ENCODE data around the gene PLAC8. TPM values are rescaled to one million over a fixed set of nuclear protein-coding genes. Genes with fewer than 3 reads are reported as not detected.
A peak's percentile ranks its signal among the peaks of the same experiment; 100 is the strongest.
"Not testable (repeated sequence)": the region's sequence is repeated elsewhere in the genome, so short reads cannot be mapped to it uniquely, and the experiment has no call there.

PLAC8 gene
- total and polyA plus RNA-seq, 2 of the 4 experiments (the other 2 are of a cell fraction) = not detected

DNA sequence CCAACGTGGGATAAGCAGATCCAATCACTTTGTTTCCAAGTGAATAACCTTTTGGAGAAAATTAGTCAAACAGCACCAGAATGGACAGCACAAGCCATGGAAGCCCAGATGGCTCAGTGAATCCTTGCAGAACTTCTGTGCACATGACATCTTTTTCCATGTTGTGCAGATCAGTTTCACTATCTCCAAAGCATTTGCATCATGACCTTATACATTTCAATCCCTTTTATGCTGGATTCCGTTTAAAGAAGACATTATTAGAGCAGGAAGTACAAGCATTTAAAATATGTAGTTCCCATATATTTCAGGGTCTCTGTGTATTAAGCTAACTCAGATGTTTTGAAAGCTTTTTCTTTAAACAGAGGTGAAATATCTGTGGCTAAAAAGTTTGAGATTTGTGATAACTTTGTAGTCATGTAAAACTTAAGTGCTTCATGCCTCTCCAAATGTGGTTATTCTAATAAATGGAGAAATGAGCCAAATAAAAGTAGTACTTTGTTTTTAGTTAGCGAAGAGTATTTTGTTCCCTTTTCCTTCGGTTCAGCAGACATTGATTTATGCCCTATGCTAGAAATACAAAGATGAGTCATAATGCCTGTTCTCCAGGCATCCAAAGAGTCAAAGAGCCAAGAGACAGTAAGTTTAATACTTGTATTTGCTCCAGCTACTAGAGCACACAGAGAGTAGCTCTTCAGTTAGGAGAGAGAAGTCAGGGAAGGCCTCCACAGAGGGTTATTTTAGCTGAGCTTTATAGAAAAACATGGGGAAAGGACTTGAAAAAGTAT lies 39.0 kb downstream of the PLAC8 start:
- DNase-seq (peak; percentile 78), ATAC-seq (ENCODE audit: low read depth) (peak; percentile 82)
- no peak overlapping the region for H3K18ac ChIP-seq (ENCODE audit: low read depth, low read length)
- H4K5ac ChIP-seq (ENCODE audit: low read depth, low read length) = no peak overlapping the region
- no peak overlapping the region for H3K4me3 ChIP-seq (ENCODE audit: insufficient read depth, low read depth, low read length)
- no peak overlapping the region for H2AK5ac ChIP-seq (ENCODE audit: low read depth, low read length)
- H3K4me2 ChIP-seq (ENCODE audit: low read depth, low read length) = no peak overlapping the region
- no peak overlapping the region for H2BK120ac ChIP-seq (ENCODE audit: low read depth, low read length)
- CTCF ChIA-PET = interaction anchor here (0.6 to 1.7 kb wide), 6 partner anchors 185 to 1749 kb away, joined by 3 to 6 read pairs (median 3); no protein-coding TSS in a partner anchor
- peak overlapping the region; percentile 33; the same call in 1 of the 2 replicates for H3K14ac ChIP-seq (replicated peaks; ENCODE audit: low read depth, low read length)
- peaks cover 7% of the 10 kb centered on the region; the same call in 1 of the 2 replicates for H3K9me1 ChIP-seq (ENCODE audit: insufficient read depth, low read length)
- peak overlapping the region; percentile 23; the same call in 1 of the 2 replicates for H3K23ac ChIP-seq (ENCODE audit: low read depth, low read length)
- intact Hi-C loops (cut with micrococcal nuclease) (loop anchor here (1.0 to 2.0 kb wide), 2 partner anchors 35 to 185 kb away; no protein-coding TSS in a partner anchor), in situ Hi-C loops (cut with MboI; ENCODE audit: low sequenced_read_pairs) (loop anchor here (10.0 kb wide), 1 partner anchor 209 kb away; the partner anchor contains the start of gene COQ2), dilution Hi-C loops (cut with HindIII; ENCODE audit: low sequenced_read_pairs, unreplicated experiment) (no loop called here)
- H3K27me3 ChIP-seq (ENCODE audit: control insufficient read depth, insufficient read depth, low read length) = no peaks in the 10 kb centered on the region
- POLR2A ChIA-PET (ENCODE audit: unreplicated experiment) = no interaction called here
- 0 out of 4 replicates have a peak overlapping the region, but pooled peaks of 1 of the 2 experiments have one; percentile 3 for H4K8ac ChIP-seq (ENCODE audit: low read depth in 2 of 2, low read length in 2 of 2)
- BruUV-seq (replicated peaks) = no TSS peak
- no peak overlapping the region for H2AK9ac ChIP-seq (replicated peaks; ENCODE audit: low read depth, low read length, poor library complexity)
- no CpG with 5 or more reads among the region's 4 CpGs for WGBS, 2 experiments (ENCODE audit: extremely low coverage in 2 of 2, insufficient read length in 1 of 2)
- H3K56ac ChIP-seq (ENCODE audit: extremely low read depth, insufficient read depth, low read length) = no peak overlapping the region; the same call in 1 of the 2 replicates
- H4K91ac ChIP-seq (ENCODE audit: insufficient read depth, low read depth, low read length) = peak overlapping the region; percentile 17; the same call in 1 of the 2 replicates
- peak overlapping the region; percentile 46; the same call in 1 of the 3 replicates for H2BK15ac ChIP-seq (ENCODE audit: low read depth, low read length)
- no peak overlapping the region; the same call in 1 of the 2 replicates for H3K9ac ChIP-seq (ENCODE audit: low read depth, low read length)
- 0 out of 2 replicates have a peak overlapping the region, but pooled peaks have one; percentile 9 for H2BK20ac ChIP-seq (ENCODE audit: low read depth, low read length)
- peaks cover 2% of the 10 kb centered on the region for H3K4me1 ChIP-seq (ENCODE audit: control insufficient read depth, insufficient read depth, low read length)
- peaks cover 3% of the 10 kb centered on the region; the same call in 1 of the 2 replicates for H3K36me3 ChIP-seq (ENCODE audit: control insufficient read depth, insufficient read depth, low read length)
- H3K4ac ChIP-seq (ENCODE audit: low read depth, low read length) = peak overlapping the region; percentile 28; the same call in 1 of the 2 replicates
- no peak overlapping the region for H2AFZ ChIP-seq (replicated peaks; ENCODE audit: low read length, poor library complexity)
- TF ChIP-seq FOS (IDR thresholded peaks at IDR 0.05; ENCODE audit: low read depth, low read length) (peak; percentile 81), MAZ (IDR thresholded peaks at IDR 0.05; ENCODE audit: borderline replicate concordance, low read depth, low read length) (no peak)
- no peaks in the 10 kb centered on the region for H3K9me3 ChIP-seq (ENCODE audit: control insufficient read depth, insufficient read depth, low read length)
- 0 out of 4 replicates have a peak, but pooled peaks cover 0 to 2% of the 10 kb centered on the region in 2 experiments for H3K79me1 ChIP-seq (ENCODE audit: low read depth in 1 of 2, low read length in 2 of 2)
- no peaks in the 10 kb centered on the region for H4K20me1 ChIP-seq (ENCODE audit: insufficient read depth, low read length)
- peak overlapping the region; percentile 69; the same call in 1 of the 2 replicates for H3K27ac ChIP-seq (ENCODE audit: insufficient read depth, low read length)
- peak overlapping the region; percentile 5 for H2BK5ac ChIP-seq (ENCODE audit: low read depth, low read length, poor library complexity, severe bottlenecking)

DNA sequence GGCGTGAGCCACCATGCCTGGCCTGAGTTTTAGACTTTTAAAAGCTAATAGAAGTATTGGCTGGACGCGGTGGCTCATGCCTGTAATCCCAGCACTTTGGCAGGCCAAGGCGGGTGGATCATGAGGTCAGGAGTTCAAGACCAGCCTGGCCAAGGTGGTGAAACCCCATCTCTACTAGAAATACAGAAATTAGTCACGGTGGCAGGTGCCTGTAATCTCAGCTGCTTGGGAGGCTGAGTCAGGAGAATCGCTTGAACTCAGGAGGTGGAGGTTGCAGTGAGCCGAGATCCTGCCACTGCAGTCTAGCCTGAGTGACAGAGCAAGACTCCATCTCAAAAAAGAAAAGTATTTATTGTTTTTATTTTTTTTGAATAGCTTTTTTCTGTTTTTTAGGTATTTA lies 39.7 kb downstream of the PLAC8 start:
- H2BK15ac ChIP-seq (ENCODE audit: low read depth, low read length); H3K4me2 ChIP-seq (ENCODE audit: low read depth, low read length); H3K36me3 ChIP-seq (ENCODE audit: control insufficient read depth, insufficient read depth, low read length); H3K79me1 ChIP-seq (ENCODE audit: low read depth in 1 of 2, low read length in 2 of 2); H2AK9ac ChIP-seq (replicated peaks; ENCODE audit: low read depth, low read length, poor library complexity); H3K9me1 ChIP-seq (ENCODE audit: insufficient read depth, low read length); H3K27ac ChIP-seq (ENCODE audit: insufficient read depth, low read length); DNase-seq; dilution Hi-C loops (cut with HindIII; ENCODE audit: low sequenced_read_pairs, unreplicated experiment); H4K20me1 ChIP-seq (ENCODE audit: insufficient read depth, low read length); H3K4me3 ChIP-seq (ENCODE audit: insufficient read depth, low read depth, low read length); H3K27me3 ChIP-seq (ENCODE audit: control insufficient read depth, insufficient read depth, low read length); H3K14ac ChIP-seq (replicated peaks; ENCODE audit: low read depth, low read length); ATAC-seq (ENCODE audit: low read depth); H2AFZ ChIP-seq (replicated peaks; ENCODE audit: low read length, poor library complexity); H2BK120ac ChIP-seq (ENCODE audit: low read depth, low read length); H4K5ac ChIP-seq (ENCODE audit: low read depth, low read length); H4K91ac ChIP-seq (ENCODE audit: insufficient read depth, low read depth, low read length); H2BK5ac ChIP-seq (ENCODE audit: low read depth, low read length, poor library complexity, severe bottlenecking); H3K4me1 ChIP-seq (ENCODE audit: control insufficient read depth, insufficient read depth, low read length); POLR2A ChIA-PET (ENCODE audit: unreplicated experiment); H4K8ac ChIP-seq (ENCODE audit: low read depth in 2 of 2, low read length in 2 of 2); H3K56ac ChIP-seq (ENCODE audit: extremely low read depth, insufficient read depth, low read length); H3K23ac ChIP-seq (ENCODE audit: low read depth, low read length); BruUV-seq (replicated peaks); H2AK5ac ChIP-seq (ENCODE audit: low read depth, low read length); H3K9ac ChIP-seq (ENCODE audit: low read depth, low read length); H3K4ac ChIP-seq (ENCODE audit: low read depth, low read length); H3K18ac ChIP-seq (ENCODE audit: low read depth, low read length); H2BK20ac ChIP-seq (ENCODE audit: low read depth, low read length); H3K9me3 ChIP-seq (ENCODE audit: control insufficient read depth, insufficient read depth, low read length): not testable (repeated sequence)
- intact Hi-C loops (cut with micrococcal nuclease) = loop anchor here (1.0 to 2.0 kb wide), 3 partner anchors 36 to 208 kb away; no protein-coding TSS in a partner anchor
- in situ Hi-C loops (cut with MboI; ENCODE audit: low sequenced_read_pairs) = loop anchor here (10.0 kb wide), 1 partner anchor 210 kb away; the partner anchor contains the start of gene COQ2
- CTCF ChIA-PET = interaction anchor here (0.6 to 1.5 kb wide), 14 partner anchors 12 to 1750 kb away, joined by 3 to 9 read pairs (median 4); no protein-coding TSS in a partner anchor
- WGBS, 2 experiments (ENCODE audit: extremely low coverage in 2 of 2, insufficient read length in 1 of 2) = 100% methylated on average over 1 of the region's 7 CpGs; no CpG with 5 or more reads in 1 of the 2 experiments

All from IMR-90 (cell line).